Measurements from ENCODE around the gene SRMS. TPM values are rescaled to one million over a fixed set of nuclear protein-coding genes. Genes with fewer than 3 reads are reported as not detected.

Gene SRMS
- total and polyA plus RNA-seq, 2 of the 13 experiments (the other 11 are each of a cell fraction or from before 2014, with no cell fraction given) = not detected

- no peak for ATAC-seq
- Histone ChIP-seq H3K4me3 (replicated peaks in 1 of 3; ENCODE audit: insufficient read depth in 1 of 3, low read depth in 2 of 3, low read length in 3 of 3) (no peak overlapping the region), H3K27me3 (ENCODE audit: control insufficient read depth in 1 of 2, insufficient read depth in 2 of 2, low read length in 2 of 2) (peaks cover 0 to 12% of the 10 kb centered on the region in 2 experiments; a peak in 2 of 5 replicates), H3K4me1 (ENCODE audit: insufficient read depth, low read length) (peaks cover 37% of the 10 kb centered on the region), H3K79me2 (ENCODE audit: insufficient read depth, low read length) (no peaks in the 10 kb centered on the region), H3K9ac (ENCODE audit: insufficient read depth, low read depth, low read length) (no peak overlapping the region), H3K27ac (ENCODE audit: extremely low read length, insufficient read depth, low read length) (no peak overlapping the region), H4K20me1 (ENCODE audit: insufficient read depth, low read length) (no peaks in the 10 kb centered on the region), H3K36me3 (replicated peaks in 1 of 2; ENCODE audit: control insufficient read depth in 1 of 2, insufficient read depth in 2 of 2, low read length in 2 of 2) (peaks cover 4 to 6% of the 10 kb centered on the region in 2 experiments; a peak in 3 of 5 replicates), H3K9me3 (ENCODE audit: low read length) (no peaks in the 10 kb centered on the region), H2AFZ (ENCODE audit: low read length) (no peak overlapping the region), H3K4me2 (ENCODE audit: low read depth, low read length) (no peak overlapping the region)
- in situ Hi-C loops (cut with HindIII; ENCODE audit: extremely low pct_ligation_motif_present, low pct_unique_long_range_greater_than_20kb) = no loop called here
- FAIRE-seq = no peak
- ChIA-PET POLR2A (no interaction called here), CTCF (ENCODE audit: low intra/inter-chr PET ratio, low total read pairs) (no interaction called here)
- WGBS (ENCODE audit: low lambda C conversion rate) = 59% methylated on average over 22 of the region's 22 CpGs
- intact Hi-C loops (cut with micrococcal nuclease; ENCODE audit: unreplicated experiment) = no loop called here
- DNase-seq (ENCODE audit: low spot score) = no peak
- no TSS peak for BruUV-seq (replicated peaks)
- TF ChIP-seq FOXP1 (IDR thresholded peaks at IDR 0.05) = no peak
- no peak for TF ChIP-seq FOXP1 (CRISPR knock-in tag; IDR thresholded peaks at IDR 0.05)
- no peak for TF ChIP-seq THAP8 (CRISPR knock-in tag; IDR thresholded peaks at IDR 0.05; ENCODE audit: borderline replicate concordance)
- TF ChIP-seq ZNF784 (CRISPR knock-in tag; IDR thresholded peaks at IDR 0.05; ENCODE audit: borderline replicate concordance) = no peak
- no peak for TF ChIP-seq ARNTL (CRISPR knock-in tag; IDR thresholded peaks at IDR 0.05)
- no peak for TF ChIP-seq ZNF841 (CRISPR knock-in tag; IDR thresholded peaks at IDR 0.05; ENCODE audit: borderline replicate concordance)
- TF ChIP-seq NR3C1 (CRISPR knock-in tag; IDR thresholded peaks at IDR 0.05) = no peak
- no peak for TF ChIP-seq E2F5 (CRISPR knock-in tag; conservative IDR thresholded peaks at IDR 0.05)
- no peak for TF ChIP-seq ELF4 (CRISPR knock-in tag; IDR thresholded peaks at IDR 0.05; ENCODE audit: borderline replicate concordance)
- TF ChIP-seq ZFP90 (CRISPR knock-in tag; IDR thresholded peaks at IDR 0.05; ENCODE audit: borderline replicate concordance) = no peak
- TF ChIP-seq ZNF333 (CRISPR knock-in tag; IDR thresholded peaks at IDR 0.05; ENCODE audit: borderline replicate concordance) = 0 out of 2 replicates have a peak, but pooled peaks have one; percentile 48
- no peak for TF ChIP-seq CBFB (CRISPR knock-in tag; IDR thresholded peaks at IDR 0.05)
- no peak for TF ChIP-seq ZNF616 (CRISPR knock-in tag; IDR thresholded peaks at IDR 0.05; ENCODE audit: low read depth)
- no peak for TF ChIP-seq ZHX1 (CRISPR knock-in tag; IDR thresholded peaks at IDR 0.05; ENCODE audit: low read depth)
- TF ChIP-seq ZNF773 (CRISPR knock-in tag; IDR thresholded peaks at IDR 0.05; ENCODE audit: borderline replicate concordance) = no peak
- TF ChIP-seq ZBTB7A (CRISPR knock-in tag; IDR thresholded peaks at IDR 0.05) = no peak
- TF ChIP-seq MTA1 (CRISPR knock-in tag; IDR thresholded peaks at IDR 0.05; ENCODE audit: borderline replicate concordance) = 0 out of 2 replicates have a peak, but pooled peaks have one; percentile 15
- TF ChIP-seq SNAI1 (CRISPR knock-in tag; IDR thresholded peaks at IDR 0.05; ENCODE audit: borderline replicate concordance) = no peak
- TF ChIP-seq AGO1 (IDR thresholded peaks at IDR 0.05; ENCODE audit: low read depth, low read length, poor library complexity, severe bottlenecking) = no peak
These were observed 38.3 kb upstream of the SRMS start for GRCh38 chr20:63585616-63586565.
